ENCODE measurements around the gene PRR35. TPM values are rescaled to one million over a fixed set of nuclear protein-coding genes. Genes with fewer than 3 reads are reported as not detected.
"Not testable (repeated sequence)": the region's sequence is repeated elsewhere in the genome, so short reads cannot be mapped to it uniquely, and the experiment has no call there.

The PRR35 gene
- total and polyA plus RNA-seq, 2 of the 4 experiments (the other 2 are of a cell fraction): not detected

DNA sequence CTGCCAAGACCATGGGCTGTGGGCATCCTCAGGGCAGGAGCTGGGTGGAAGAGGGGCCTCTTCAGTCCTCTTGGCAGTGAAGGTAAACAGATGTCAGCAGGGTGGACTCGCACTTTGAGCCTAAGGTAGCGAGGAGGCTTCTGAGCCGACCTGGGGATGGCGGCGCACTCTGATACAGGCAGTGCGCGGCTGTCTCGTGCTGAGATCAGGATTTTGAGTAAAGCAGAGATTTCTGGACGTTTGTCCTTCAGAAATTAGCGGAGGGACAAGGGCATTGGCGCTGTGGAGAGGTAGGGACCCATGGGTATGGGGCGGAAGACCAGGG, 36.5 kb downstream of the PRR35 start:
- no peak overlapping the region for H3K4me2 ChIP-seq (ENCODE audit: low read depth, low read length)
- H3K27me3 ChIP-seq (ENCODE audit: control insufficient read depth, insufficient read depth, low read length): no peaks in the 10 kb centered on the region
- H3K4me1 ChIP-seq (ENCODE audit: control insufficient read depth, insufficient read depth, low read length): no peaks in the 10 kb centered on the region
- H2BK20ac ChIP-seq (ENCODE audit: low read depth, low read length): no peak overlapping the region
- no peak for DNase-seq
- H2BK15ac ChIP-seq (ENCODE audit: low read depth, low read length): no peak overlapping the region
- ChIA-PET CTCF (no interaction called here), POLR2A (ENCODE audit: unreplicated experiment) (no interaction called here)
- no peak overlapping the region for H3K56ac ChIP-seq (ENCODE audit: extremely low read depth, insufficient read depth, low read length)
- H3K23ac ChIP-seq (ENCODE audit: low read depth, low read length): no peak overlapping the region
- H4K8ac ChIP-seq (ENCODE audit: low read depth in 2 of 2, low read length in 2 of 2): no peak overlapping the region
- 93% methylated on average over 11 of the region's 12 CpGs; no CpG with 5 or more reads in 1 of the 2 experiments for WGBS, 2 experiments (ENCODE audit: extremely low coverage in 2 of 2, insufficient read length in 1 of 2)
- H3K79me1 ChIP-seq (ENCODE audit: low read depth in 1 of 2, low read length in 2 of 2): peaks cover 21 to 85% of the 10 kb centered on the region in 2 experiments; a peak in 3 of 4 replicates
- no peak overlapping the region for H3K9ac ChIP-seq (ENCODE audit: low read depth, low read length)
- H4K5ac ChIP-seq (ENCODE audit: low read depth, low read length): no peak overlapping the region
- H3K4me3 ChIP-seq (ENCODE audit: insufficient read depth, low read depth, low read length): no peak overlapping the region
- H3K9me3 ChIP-seq (ENCODE audit: control insufficient read depth, insufficient read depth, low read length): no peaks in the 10 kb centered on the region
- ATAC-seq (ENCODE audit: low read depth): no peak
- H2AK5ac ChIP-seq (ENCODE audit: low read depth, low read length): no peak overlapping the region
- BruUV-seq (replicated peaks): no TSS peak
- no peak overlapping the region for H2BK5ac ChIP-seq (ENCODE audit: low read depth, low read length, poor library complexity, severe bottlenecking)
- TF ChIP-seq RCOR1 (IDR thresholded peaks at IDR 0.05; ENCODE audit: insufficient replicate concordance, low read length): no peak
- TF ChIP-seq CEBPB (IDR thresholded peaks at IDR 0.05; ENCODE audit: low read depth, low read length): no peak
- no peak for TF ChIP-seq NFE2L2 (IDR thresholded peaks at IDR 0.05; ENCODE audit: low read depth, low read length)
- TF ChIP-seq CHD1 (IDR thresholded peaks at IDR 0.05; ENCODE audit: low read depth, low read length): no peak
- TF ChIP-seq MAZ (IDR thresholded peaks at IDR 0.05; ENCODE audit: borderline replicate concordance, low read depth, low read length): no peak
- H3K4ac ChIP-seq (ENCODE audit: low read depth, low read length): no peak overlapping the region
- H2BK120ac ChIP-seq (ENCODE audit: low read depth, low read length): no peak overlapping the region
- H3K14ac ChIP-seq (replicated peaks; ENCODE audit: low read depth, low read length): no peak overlapping the region
- H4K91ac ChIP-seq (ENCODE audit: insufficient read depth, low read depth, low read length): no peak overlapping the region
- H3K27ac ChIP-seq (ENCODE audit: insufficient read depth, low read length): no peak overlapping the region
- H3K36me3 ChIP-seq (ENCODE audit: control insufficient read depth, insufficient read depth, low read length): peaks cover 8% of the 10 kb centered on the region; the same call in 1 of the 2 replicates
- 0 out of 2 replicates have a peak, but pooled peaks cover 4% of the 10 kb centered on the region for H3K9me1 ChIP-seq (ENCODE audit: insufficient read depth, low read length)
- H2AK9ac ChIP-seq (replicated peaks; ENCODE audit: low read depth, low read length, poor library complexity): no peak overlapping the region
- no peak overlapping the region for H2AFZ ChIP-seq (replicated peaks; ENCODE audit: low read length, poor library complexity)
- intact Hi-C loops (cut with micrococcal nuclease) (no loop called here), dilution Hi-C loops (cut with HindIII; ENCODE audit: low sequenced_read_pairs, unreplicated experiment) (no loop called here), in situ Hi-C loops (cut with MboI; ENCODE audit: low sequenced_read_pairs) (no loop called here)
- no peak overlapping the region for H3K18ac ChIP-seq (ENCODE audit: low read depth, low read length)
- H4K20me1 ChIP-seq (ENCODE audit: insufficient read depth, low read length): peaks cover 51% of the 10 kb centered on the region

DNA sequence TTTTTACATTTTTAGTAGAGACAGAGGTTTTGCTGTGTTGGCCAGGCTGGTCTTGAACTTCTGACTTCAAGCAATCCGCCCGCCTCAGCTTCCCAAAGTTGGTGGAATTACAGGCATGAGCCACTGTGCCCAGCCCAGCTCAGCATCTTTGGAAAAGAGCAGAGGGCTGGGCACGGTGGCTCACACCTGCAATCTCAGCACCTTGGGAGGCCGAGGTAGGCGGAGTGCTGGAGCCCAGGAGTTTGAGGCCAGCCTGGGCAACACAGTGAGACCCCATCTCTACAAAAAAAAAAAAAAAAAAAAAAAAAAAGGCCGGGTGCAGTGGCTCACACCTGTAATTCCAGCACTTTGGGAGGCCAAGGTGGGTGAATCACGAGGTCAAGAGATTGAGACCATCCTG, 37.5 kb downstream of the PRR35 start:
- H4K91ac ChIP-seq (ENCODE audit: insufficient read depth, low read depth, low read length); H3K9ac ChIP-seq (ENCODE audit: low read depth, low read length); H2BK20ac ChIP-seq (ENCODE audit: low read depth, low read length); H2AFZ ChIP-seq (replicated peaks; ENCODE audit: low read length, poor library complexity); H3K36me3 ChIP-seq (ENCODE audit: control insufficient read depth, insufficient read depth, low read length); H3K4ac ChIP-seq (ENCODE audit: low read depth, low read length); H2BK120ac ChIP-seq (ENCODE audit: low read depth, low read length); H4K5ac ChIP-seq (ENCODE audit: low read depth, low read length); dilution Hi-C loops (cut with HindIII; ENCODE audit: low sequenced_read_pairs, unreplicated experiment); H3K4me1 ChIP-seq (ENCODE audit: control insufficient read depth, insufficient read depth, low read length); DNase-seq; H2BK15ac ChIP-seq (ENCODE audit: low read depth, low read length); intact Hi-C loops (cut with micrococcal nuclease); ATAC-seq (ENCODE audit: low read depth); H2AK5ac ChIP-seq (ENCODE audit: low read depth, low read length); BruUV-seq (replicated peaks); CTCF ChIA-PET; H3K27ac ChIP-seq (ENCODE audit: insufficient read depth, low read length); H3K23ac ChIP-seq (ENCODE audit: low read depth, low read length); H3K18ac ChIP-seq (ENCODE audit: low read depth, low read length); H2BK5ac ChIP-seq (ENCODE audit: low read depth, low read length, poor library complexity, severe bottlenecking); H3K56ac ChIP-seq (ENCODE audit: extremely low read depth, insufficient read depth, low read length); H2AK9ac ChIP-seq (replicated peaks; ENCODE audit: low read depth, low read length, poor library complexity); H3K9me3 ChIP-seq (ENCODE audit: control insufficient read depth, insufficient read depth, low read length); H3K4me3 ChIP-seq (ENCODE audit: insufficient read depth, low read depth, low read length); H3K4me2 ChIP-seq (ENCODE audit: low read depth, low read length); POLR2A ChIA-PET (ENCODE audit: unreplicated experiment); H3K27me3 ChIP-seq (ENCODE audit: control insufficient read depth, insufficient read depth, low read length); H3K14ac ChIP-seq (replicated peaks; ENCODE audit: low read depth, low read length); in situ Hi-C loops (cut with MboI; ENCODE audit: low sequenced_read_pairs); H3K9me1 ChIP-seq (ENCODE audit: insufficient read depth, low read length); H4K8ac ChIP-seq (ENCODE audit: low read depth in 2 of 2, low read length in 2 of 2): not testable (repeated sequence)
- Histone ChIP-seq H3K79me1 (ENCODE audit: low read depth in 1 of 2, low read length in 2 of 2) (peaks cover 21 to 83% of the 10 kb centered on the region in 2 experiments), H4K20me1 (ENCODE audit: insufficient read depth, low read length) (peaks cover 41% of the 10 kb centered on the region)
- no CpG with 5 or more reads among the region's 7 CpGs for WGBS, 2 experiments (ENCODE audit: extremely low coverage in 2 of 2, insufficient read length in 1 of 2)
